COLO668 (cell line): ENCODE data around the gene THAP5.
A peak's percentile ranks its signal among the peaks of the same experiment; 100 is the strongest.

Experiments used
- DNase-seq: peaks from one replicate; lab custom pipeline; 2025; ENCODE audit not compliant: unreplicated experiment; lab: John Stamatoyannopoulos, UW

The THAP5 gene

GRCh38 chr7:108535744-108536143, 33.8 kb downstream of the THAP5 start:
- DNase-seq: no peak

- DNase-seq: no peak
Observed at GRCh38 chr7:108535257-108535656, 34.2 kb downstream of the THAP5 start.

GRCh38 chr7:108533712-108534111, 35.8 kb downstream of the THAP5 start:
- no peak for DNase-seq

GRCh38 chr7:108529341-108529740, 40.2 kb downstream of the THAP5 start:
- no peak for DNase-seq

GRCh38 chr7:108528183-108528712, 41.3 kb downstream of the THAP5 start:
- DNase-seq: no peak

GRCh38 chr7:108526768-108527017, 42.8 kb downstream of the THAP5 start:
- no peak for DNase-seq

- peak; percentile 99 for DNase-seq
Observed at GRCh38 chr7:108525985-108526767, 43.3 kb downstream of the THAP5 start, which contains the start of gene PNPLA8. TSS of gene PNPLA8 (minus strand) at chr7:108526135. CDS start at chr7:108515491, 10,644 bp downstream.

GRCh38 chr7:108525327-108525984, 44.0 kb downstream of the THAP5 start:
- DNase-seq: peak; percentile 79

- DNase-seq: no peak
Observed at GRCh38 chr7:108522780-108523179, 46.7 kb downstream of the THAP5 start.

GRCh38 chr7:108517951-108518350, 51.6 kb downstream of the THAP5 start:
- no peak for DNase-seq

GRCh38 chr7:108515630-108516029, 53.9 kb downstream of the THAP5 start:
- DNase-seq: no peak

GRCh38 chr7:108515013-108515412, 54.5 kb downstream of the THAP5 start:
- DNase-seq: no peak
